ENCODE measurements around the gene C2CD4A.

The C2CD4A gene

DNA sequence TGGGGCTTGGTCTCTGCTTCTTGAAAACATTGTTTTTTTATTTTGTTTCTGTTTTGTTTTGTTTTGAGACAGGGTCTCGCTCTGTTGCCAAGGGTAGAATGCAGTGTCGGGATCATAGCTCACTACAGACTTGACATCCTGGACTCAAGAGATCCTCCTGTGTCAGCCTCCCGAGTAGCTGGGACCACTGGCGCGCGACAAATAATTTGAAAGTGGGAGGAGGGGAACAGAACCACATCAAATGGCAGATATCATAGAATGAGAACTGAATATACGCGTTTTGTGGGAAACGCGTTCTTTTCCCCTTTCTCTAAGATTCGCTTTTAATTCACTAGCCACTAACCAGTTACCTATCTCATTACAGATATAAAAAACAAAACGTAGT, 5.9 kb upstream of the C2CD4A start:
- no peak for DNase-seq (ENCODE audit: low read depth in 1 of 2, low spot score in 1 of 2)
- no peak for TF ChIP-seq SPI1 (IDR thresholded peaks at IDR 0.05; ENCODE audit: borderline replicate concordance, low read depth)
- TF ChIP-seq, protein P1, sequence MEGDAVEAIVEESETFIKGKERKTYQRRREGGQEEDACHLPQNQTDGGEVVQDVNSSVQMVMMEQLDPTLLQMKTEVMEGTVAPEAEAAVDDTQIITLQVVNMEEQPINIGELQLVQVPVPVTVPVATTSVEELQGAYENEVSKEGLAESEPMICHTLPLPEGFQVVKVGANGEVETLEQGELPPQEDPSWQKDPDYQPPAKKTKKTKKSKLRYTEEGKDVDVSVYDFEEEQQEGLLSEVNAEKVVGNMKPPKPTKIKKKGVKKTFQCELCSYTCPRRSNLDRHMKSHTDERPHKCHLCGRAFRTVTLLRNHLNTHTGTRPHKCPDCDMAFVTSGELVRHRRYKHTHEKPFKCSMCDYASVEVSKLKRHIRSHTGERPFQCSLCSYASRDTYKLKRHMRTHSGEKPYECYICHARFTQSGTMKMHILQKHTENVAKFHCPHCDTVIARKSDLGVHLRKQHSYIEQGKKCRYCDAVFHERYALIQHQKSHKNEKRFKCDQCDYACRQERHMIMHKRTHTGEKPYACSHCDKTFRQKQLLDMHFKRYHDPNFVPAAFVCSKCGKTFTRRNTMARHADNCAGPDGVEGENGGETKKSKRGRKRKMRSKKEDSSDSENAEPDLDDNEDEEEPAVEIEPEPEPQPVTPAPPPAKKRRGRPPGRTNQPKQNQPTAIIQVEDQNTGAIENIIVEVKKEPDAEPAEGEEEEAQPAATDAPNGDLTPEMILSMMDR (IDR thresholded peaks at IDR 0.05; ENCODE audit: insufficient read depth, low read length) = no peak
- Histone ChIP-seq H3K27ac (replicated peaks) (peak overlapping the region; percentile 35), H3K27me3 (ENCODE audit: insufficient read depth, poor library complexity, severe bottlenecking) (peaks cover under 1% of the 10 kb centered on the region), H3K4me3 (replicated peaks; ENCODE audit: insufficient read depth, low read length) (peak overlapping the region; percentile 91)

DNA sequence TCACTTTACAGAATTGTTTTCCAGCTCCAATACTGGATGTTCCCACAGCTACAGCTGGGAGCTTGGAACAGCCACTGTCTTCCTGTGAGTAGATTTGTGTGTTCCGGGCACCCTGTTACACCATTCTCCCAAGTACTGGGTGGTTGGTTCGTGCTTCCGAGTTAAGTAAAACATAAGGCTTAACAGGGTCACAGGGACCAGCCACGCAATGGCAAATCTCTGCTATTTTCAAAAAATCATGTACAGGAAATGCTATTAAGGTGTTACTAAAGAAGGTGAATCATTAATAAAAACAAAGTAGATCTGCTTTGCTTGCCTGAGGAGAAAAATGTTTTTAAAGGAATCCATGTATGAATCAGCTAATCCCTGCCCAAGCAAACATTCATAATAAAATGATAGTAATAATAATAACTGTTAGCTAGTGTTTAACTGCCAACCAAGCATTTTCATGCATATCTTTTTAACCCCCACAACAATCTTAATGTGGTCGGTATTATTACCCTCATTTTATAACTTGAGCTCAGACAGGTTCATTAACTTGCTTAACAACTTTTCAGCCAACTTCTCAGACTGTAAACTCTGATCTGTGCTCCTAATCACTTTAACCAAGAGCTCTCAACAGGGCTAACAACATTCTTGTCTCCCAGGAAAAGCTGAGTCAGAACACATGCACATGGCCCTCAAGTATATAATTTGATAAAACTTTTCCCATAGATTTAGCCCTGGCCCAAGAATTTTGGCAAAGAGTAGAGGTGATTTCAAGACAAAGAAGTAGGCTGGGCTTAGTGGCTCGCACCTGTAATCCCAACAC, 2.7 kb upstream of the C2CD4A start:
- DNase-seq (ENCODE audit: low read depth in 1 of 2, low spot score in 1 of 2) = no peak
- H3K27me3 ChIP-seq (ENCODE audit: insufficient read depth, poor library complexity, severe bottlenecking) = peaks cover 19% of the 10 kb centered on the region
- H3K4me3 ChIP-seq (replicated peaks; ENCODE audit: insufficient read depth, low read length) = no peak overlapping the region
- TF ChIP-seq, protein P2, sequence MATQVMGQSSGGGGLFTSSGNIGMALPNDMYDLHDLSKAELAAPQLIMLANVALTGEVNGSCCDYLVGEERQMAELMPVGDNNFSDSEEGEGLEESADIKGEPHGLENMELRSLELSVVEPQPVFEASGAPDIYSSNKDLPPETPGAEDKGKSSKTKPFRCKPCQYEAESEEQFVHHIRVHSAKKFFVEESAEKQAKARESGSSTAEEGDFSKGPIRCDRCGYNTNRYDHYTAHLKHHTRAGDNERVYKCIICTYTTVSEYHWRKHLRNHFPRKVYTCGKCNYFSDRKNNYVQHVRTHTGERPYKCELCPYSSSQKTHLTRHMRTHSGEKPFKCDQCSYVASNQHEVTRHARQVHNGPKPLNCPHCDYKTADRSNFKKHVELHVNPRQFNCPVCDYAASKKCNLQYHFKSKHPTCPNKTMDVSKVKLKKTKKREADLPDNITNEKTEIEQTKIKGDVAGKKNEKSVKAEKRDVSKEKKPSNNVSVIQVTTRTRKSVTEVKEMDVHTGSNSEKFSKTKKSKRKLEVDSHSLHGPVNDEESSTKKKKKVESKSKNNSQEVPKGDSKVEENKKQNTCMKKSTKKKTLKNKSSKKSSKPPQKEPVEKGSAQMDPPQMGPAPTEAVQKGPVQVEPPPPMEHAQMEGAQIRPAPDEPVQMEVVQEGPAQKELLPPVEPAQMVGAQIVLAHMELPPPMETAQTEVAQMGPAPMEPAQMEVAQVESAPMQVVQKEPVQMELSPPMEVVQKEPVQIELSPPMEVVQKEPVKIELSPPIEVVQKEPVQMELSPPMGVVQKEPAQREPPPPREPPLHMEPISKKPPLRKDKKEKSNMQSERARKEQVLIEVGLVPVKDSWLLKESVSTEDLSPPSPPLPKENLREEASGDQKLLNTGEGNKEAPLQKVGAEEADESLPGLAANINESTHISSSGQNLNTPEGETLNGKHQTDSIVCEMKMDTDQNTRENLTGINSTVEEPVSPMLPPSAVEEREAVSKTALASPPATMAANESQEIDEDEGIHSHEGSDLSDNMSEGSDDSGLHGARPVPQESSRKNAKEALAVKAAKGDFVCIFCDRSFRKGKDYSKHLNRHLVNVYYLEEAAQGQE (IDR thresholded peaks at IDR 0.05; ENCODE audit: insufficient replicate concordance, low read depth) = no peak
- TF ChIP-seq POLR2AphosphoS5 (IDR thresholded peaks at IDR 0.05; ENCODE audit: low read depth) = no peak
- TF ChIP-seq, protein P1 (IDR thresholded peaks at IDR 0.05; ENCODE audit: insufficient read depth, low read length) = no peak
- TF ChIP-seq SPI1 (IDR thresholded peaks at IDR 0.05; ENCODE audit: borderline replicate concordance, low read depth) = no peak
- TF ChIP-seq GABPA (IDR thresholded peaks at IDR 0.05; ENCODE audit: low read depth) = no peak
- no peak overlapping the region for H3K27ac ChIP-seq (replicated peaks)

DNA sequence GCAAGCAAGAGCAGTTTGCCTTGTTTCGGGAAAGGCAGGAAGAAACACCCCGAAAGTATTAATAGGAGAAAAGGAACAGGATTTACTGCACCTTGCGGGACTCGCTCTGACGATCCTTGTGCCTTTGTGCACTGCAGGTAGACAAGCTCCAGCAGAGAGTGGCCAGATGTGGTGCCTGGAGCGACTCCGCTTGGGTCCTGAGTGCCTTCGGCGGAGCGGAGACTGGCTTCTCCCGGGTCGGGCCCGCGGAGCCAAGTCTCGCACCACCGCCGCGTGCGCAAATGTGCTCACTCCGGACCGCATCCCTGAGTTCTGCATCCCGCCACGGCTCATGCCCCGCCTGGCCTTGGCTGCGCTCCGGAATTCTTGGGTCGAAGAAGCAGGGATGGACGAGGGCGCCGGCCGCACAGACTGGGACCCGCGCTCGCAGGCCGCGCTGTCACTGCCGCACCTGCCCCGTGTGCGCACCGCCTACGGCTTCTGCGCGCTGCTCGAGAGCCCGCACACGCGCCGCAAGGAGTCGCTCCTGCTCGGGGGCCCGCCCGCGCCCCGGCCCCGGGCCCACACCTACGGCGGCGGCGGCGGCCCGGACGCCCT, 769 bp downstream of the C2CD4A start:
- Histone ChIP-seq H3K27ac (replicated peaks) (no peak overlapping the region), H3K4me3 (replicated peaks; ENCODE audit: insufficient read depth, low read length) (peak overlapping the region; percentile 33), H3K27me3 (ENCODE audit: insufficient read depth, poor library complexity, severe bottlenecking) (peaks cover 23% of the 10 kb centered on the region)
- TF ChIP-seq GABPA (IDR thresholded peaks at IDR 0.05; ENCODE audit: low read depth) (no peak), SPI1 (IDR thresholded peaks at IDR 0.05; ENCODE audit: borderline replicate concordance, low read depth) (no peak)
- DNase-seq (ENCODE audit: low read depth in 1 of 2, low spot score in 1 of 2) = no peak

DNA sequence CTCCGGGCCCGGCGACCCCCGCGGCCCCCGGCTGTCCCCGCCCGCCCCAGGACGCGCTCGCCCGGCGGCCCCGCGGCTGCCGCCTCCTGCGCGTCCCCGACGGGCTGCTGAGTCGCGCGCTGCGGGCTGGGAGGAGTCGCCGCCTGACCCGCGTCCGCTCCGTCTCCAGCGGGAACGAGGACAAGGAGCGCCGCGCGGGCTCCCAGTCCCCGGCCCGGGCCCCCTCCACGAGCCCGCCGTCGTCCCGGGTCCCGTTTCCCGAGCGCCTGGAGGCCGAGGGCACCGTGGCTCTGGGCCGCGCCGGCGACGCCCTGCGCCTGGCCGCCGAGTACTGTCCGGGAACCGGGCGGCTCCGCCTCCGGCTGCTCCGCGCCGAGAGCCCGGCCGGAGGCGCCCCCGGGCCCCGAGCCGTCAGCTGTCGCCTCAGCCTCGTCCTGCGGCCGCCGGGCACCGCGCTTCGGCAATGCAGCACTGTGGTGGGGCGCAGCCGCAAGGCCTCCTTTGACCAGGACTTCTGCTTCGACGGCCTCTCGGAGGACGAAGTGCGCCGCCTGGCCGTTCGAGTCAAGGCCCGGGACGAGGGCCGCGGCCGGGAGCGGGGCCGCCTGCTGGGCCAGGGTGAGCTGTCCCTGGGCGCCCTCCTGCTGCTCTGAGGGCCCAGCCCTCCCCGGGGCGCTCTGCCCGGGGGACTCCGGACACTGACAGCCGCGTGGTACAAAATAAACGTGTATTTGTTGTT, 1.5 kb downstream of the C2CD4A start:
- DNase-seq (ENCODE audit: low read depth in 1 of 2, low spot score in 1 of 2) = peak in 1 of 2 experiments; percentile 40
- TF ChIP-seq, protein P1 (IDR thresholded peaks at IDR 0.05; ENCODE audit: insufficient read depth, low read length) = no peak
- TF ChIP-seq POLR2AphosphoS5 (IDR thresholded peaks at IDR 0.05; ENCODE audit: low read depth) = no peak
- TF ChIP-seq, protein P2 (IDR thresholded peaks at IDR 0.05; ENCODE audit: insufficient replicate concordance, low read depth) = no peak
- no peak for TF ChIP-seq SPI1 (IDR thresholded peaks at IDR 0.05; ENCODE audit: borderline replicate concordance, low read depth)
- TF ChIP-seq GABPA (IDR thresholded peaks at IDR 0.05; ENCODE audit: low read depth) = no peak
- Histone ChIP-seq H3K4me3 (replicated peaks; ENCODE audit: insufficient read depth, low read length) (peak overlapping the region; percentile 41), H3K27ac (replicated peaks) (no peak overlapping the region), H3K27me3 (ENCODE audit: insufficient read depth, poor library complexity, severe bottlenecking) (peaks cover 23% of the 10 kb centered on the region)

All from HL-60 (cell line).